ENCODE measurements around the gene LIPC. TPM values are rescaled to one million over a fixed set of nuclear protein-coding genes. Genes with fewer than 3 reads are reported as not detected.

Gene LIPC
- total and polyA plus RNA-seq, 2 of the 4 experiments (the other 2 are of a cell fraction), result 0.07 TPM; not detected in 1

DNA sequence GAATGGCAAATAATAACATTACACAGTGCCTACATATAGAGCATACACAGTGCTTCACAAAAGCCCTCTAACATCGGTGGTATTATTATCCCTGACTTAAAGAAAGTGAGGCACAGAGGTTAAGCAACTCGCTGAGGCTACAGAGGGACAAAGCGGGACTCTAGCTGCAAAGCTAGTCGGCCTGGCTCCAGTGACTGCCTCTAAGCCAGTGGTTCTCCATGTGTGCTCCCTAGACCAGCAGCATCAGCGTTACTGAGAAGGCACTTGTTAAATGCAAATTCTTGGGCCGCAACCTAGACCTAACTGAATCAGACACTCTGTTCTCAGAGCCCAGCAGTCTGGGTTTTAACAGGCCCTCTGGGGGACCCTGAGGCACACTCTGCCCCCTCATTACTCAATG, 33.1 kb upstream of the LIPC start:
- in situ Hi-C loops (cut with MboI; ENCODE audit: low sequenced_read_pairs) (no loop called here), dilution Hi-C loops (cut with HindIII; ENCODE audit: low sequenced_read_pairs, unreplicated experiment) (no loop called here)
- no peak overlapping the region for H3K18ac ChIP-seq (ENCODE audit: low read depth, low read length)

More for the DNA sequence above, 33.1 kb upstream of the LIPC start:
- CTCF ChIA-PET, result no interaction called here
- Histone ChIP-seq H3K9me3 (ENCODE audit: control insufficient read depth, insufficient read depth, low read length) (no peaks in the 10 kb centered on the region), H3K4me2 (ENCODE audit: low read depth, low read length) (no peak overlapping the region), H4K5ac (ENCODE audit: low read depth, low read length) (no peak overlapping the region), H2AFZ (replicated peaks; ENCODE audit: low read length, poor library complexity) (no peak overlapping the region), H3K23ac (ENCODE audit: low read depth, low read length) (no peak overlapping the region), H3K27ac (ENCODE audit: insufficient read depth, low read length) (no peak overlapping the region), H3K9me1 (ENCODE audit: insufficient read depth, low read length) (peaks cover 7% of the 10 kb centered on the region), H3K36me3 (ENCODE audit: control insufficient read depth, insufficient read depth, low read length) (no peaks in the 10 kb centered on the region), H4K20me1 (ENCODE audit: insufficient read depth, low read length) (no peaks in the 10 kb centered on the region), H2BK15ac (ENCODE audit: low read depth, low read length) (no peak overlapping the region), H3K4me3 (ENCODE audit: insufficient read depth, low read depth, low read length) (no peak overlapping the region), H3K27me3 (ENCODE audit: control insufficient read depth, insufficient read depth, low read length) (no peaks in the 10 kb centered on the region), H2AK5ac (ENCODE audit: low read depth, low read length) (peak overlapping the region; percentile 38; the same call in 1 of the 2 replicates), H4K91ac (ENCODE audit: insufficient read depth, low read depth, low read length) (0 out of 2 replicates have a peak overlapping the region, but pooled peaks have one; percentile 7), H2BK5ac (ENCODE audit: low read depth, low read length, poor library complexity, severe bottlenecking) (no peak overlapping the region), H2AK9ac (replicated peaks; ENCODE audit: low read depth, low read length, poor library complexity) (no peak overlapping the region), H3K9ac (ENCODE audit: low read depth, low read length) (no peak overlapping the region), H2BK120ac (ENCODE audit: low read depth, low read length) (no peak overlapping the region), H2BK20ac (ENCODE audit: low read depth, low read length) (peak overlapping the region; percentile 1; the same call in 1 of the 2 replicates), H3K4ac (ENCODE audit: low read depth, low read length) (no peak overlapping the region), H3K14ac (replicated peaks; ENCODE audit: low read depth, low read length) (0 out of 2 replicates have a peak overlapping the region, but pooled peaks have one; percentile 11), H3K4me1 (ENCODE audit: control insufficient read depth, insufficient read depth, low read length) (peaks cover 11% of the 10 kb centered on the region), H4K8ac (ENCODE audit: low read depth in 2 of 2, low read length in 2 of 2) (no peak overlapping the region), H3K56ac (ENCODE audit: extremely low read depth, insufficient read depth, low read length) (no peak overlapping the region), H3K79me1 (ENCODE audit: low read depth in 1 of 2, low read length in 2 of 2) (no peaks in the 10 kb centered on the region)
- no peak for TF ChIP-seq NFE2L2 (IDR thresholded peaks at IDR 0.05; ENCODE audit: low read depth, low read length)
- no peak for TF ChIP-seq RCOR1 (IDR thresholded peaks at IDR 0.05; ENCODE audit: insufficient replicate concordance, low read length)
- TF ChIP-seq RFX5 (IDR thresholded peaks at IDR 0.05; ENCODE audit: low read depth, low read length), result no peak
- TF ChIP-seq, protein P1, sequence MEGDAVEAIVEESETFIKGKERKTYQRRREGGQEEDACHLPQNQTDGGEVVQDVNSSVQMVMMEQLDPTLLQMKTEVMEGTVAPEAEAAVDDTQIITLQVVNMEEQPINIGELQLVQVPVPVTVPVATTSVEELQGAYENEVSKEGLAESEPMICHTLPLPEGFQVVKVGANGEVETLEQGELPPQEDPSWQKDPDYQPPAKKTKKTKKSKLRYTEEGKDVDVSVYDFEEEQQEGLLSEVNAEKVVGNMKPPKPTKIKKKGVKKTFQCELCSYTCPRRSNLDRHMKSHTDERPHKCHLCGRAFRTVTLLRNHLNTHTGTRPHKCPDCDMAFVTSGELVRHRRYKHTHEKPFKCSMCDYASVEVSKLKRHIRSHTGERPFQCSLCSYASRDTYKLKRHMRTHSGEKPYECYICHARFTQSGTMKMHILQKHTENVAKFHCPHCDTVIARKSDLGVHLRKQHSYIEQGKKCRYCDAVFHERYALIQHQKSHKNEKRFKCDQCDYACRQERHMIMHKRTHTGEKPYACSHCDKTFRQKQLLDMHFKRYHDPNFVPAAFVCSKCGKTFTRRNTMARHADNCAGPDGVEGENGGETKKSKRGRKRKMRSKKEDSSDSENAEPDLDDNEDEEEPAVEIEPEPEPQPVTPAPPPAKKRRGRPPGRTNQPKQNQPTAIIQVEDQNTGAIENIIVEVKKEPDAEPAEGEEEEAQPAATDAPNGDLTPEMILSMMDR (conservative IDR thresholded peaks at IDR 0.05; ENCODE audit: low read depth, low read length), result no peak
- TF ChIP-seq FOS (IDR thresholded peaks at IDR 0.05; ENCODE audit: low read depth, low read length), result no peak
- no peak for TF ChIP-seq MXI1 (IDR thresholded peaks at IDR 0.05; ENCODE audit: borderline replicate concordance, low read depth, low read length)
- TF ChIP-seq SMC3 (IDR thresholded peaks at IDR 0.05; ENCODE audit: low read depth, low read length), result no peak
- no TSS peak for BruUV-seq (replicated peaks)
- intact Hi-C loops (cut with micrococcal nuclease), result no loop called here
- no peak for ATAC-seq (ENCODE audit: low read depth)
- DNase-seq, result no peak
- 77% methylated on average over 6 of the region's 6 CpGs; no CpG with 5 or more reads in 1 of the 2 experiments for WGBS, 2 experiments (ENCODE audit: extremely low coverage in 2 of 2, insufficient read length in 1 of 2)
- POLR2A ChIA-PET (ENCODE audit: unreplicated experiment), result no interaction called here

All from IMR-90 (cell line).